ENCODE results near the gene SCN5A. TPM values are rescaled to one million over a fixed set of nuclear protein-coding genes. Genes with fewer than 3 reads are reported as not detected.

The SCN5A gene
- polyA plus RNA-seq, 1 of the 3 experiments (the other 2 are of a cell fraction), result 0.18 TPM

DNA sequence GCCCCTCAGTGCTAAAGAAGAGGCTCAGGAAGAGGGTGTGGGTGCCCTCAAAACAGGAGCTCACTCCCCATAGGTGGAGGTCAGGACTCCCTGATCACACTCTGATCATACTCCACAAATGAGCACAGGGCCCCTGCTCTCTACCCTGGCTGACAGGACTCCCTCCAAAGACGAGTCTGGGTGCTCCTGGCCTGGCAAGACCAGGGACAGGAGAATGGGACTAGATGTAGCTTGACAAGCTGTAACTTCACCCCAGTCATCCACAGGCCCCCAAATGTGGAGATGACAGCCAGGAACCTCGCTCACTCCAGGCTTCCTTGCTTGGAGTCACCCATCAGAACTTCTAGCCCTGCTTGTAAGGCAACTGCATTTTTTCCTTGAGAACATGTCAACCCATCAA, 11.1 kb downstream of the SCN5A start:
- H3K9me3 ChIP-seq, result no peaks in the 10 kb centered on the region
- H3K27ac ChIP-seq (ENCODE audit: low read depth in 2 of 2, low read length in 1 of 2), result no peak overlapping the region
- no peak overlapping the region for H3K9ac ChIP-seq
- H2AFZ ChIP-seq (ENCODE audit: low read depth), result no peak overlapping the region
- DNase-seq, result no peak
- H3K9me2 ChIP-seq, result no peaks in the 10 kb centered on the region
- no peaks in the 10 kb centered on the region for H3K36me3 ChIP-seq (replicated peaks in 1 of 2; ENCODE audit: control insufficient read depth in 1 of 2, insufficient read depth in 2 of 2, low read length in 1 of 2)
- WGBS (ENCODE audit: low lambda C conversion rate), result 42% methylated on average over 1 of the region's 2 CpGs
- H3K4me3 ChIP-seq (ENCODE audit: low read depth in 2 of 2, low read length in 1 of 2), result no peak overlapping the region
- ChIA-PET CTCF (interaction anchor here (0.7 to 12.8 kb wide), 2 partner anchors 14 to 115 kb away, joined by 3 to 62 read pairs; no protein-coding TSS in a partner anchor), POLR2A (no interaction called here)
- H3K4me2 ChIP-seq, result no peak overlapping the region
- no peak for TF ChIP-seq FOXM1 (IDR thresholded peaks at IDR 0.05; ENCODE audit: low read depth)
- no peak for TF ChIP-seq SMC3 (IDR thresholded peaks at IDR 0.05; ENCODE audit: low read depth, low read length)
- TF ChIP-seq NFIC (IDR thresholded peaks at IDR 0.05; ENCODE audit: borderline replicate concordance), result no peak
- peaks cover 0 to 3% of the 10 kb centered on the region in 2 experiments; a peak in 1 of 4 replicates for H3K4me1 ChIP-seq (ENCODE audit: control insufficient read depth in 1 of 2, insufficient read depth in 2 of 2, low read depth in 1 of 2, low read length in 1 of 2)
- no peaks in the 10 kb centered on the region for H3F3A ChIP-seq (replicated peaks; ENCODE audit: insufficient read depth)
- no peaks in the 10 kb centered on the region for H3K27me3 ChIP-seq (ENCODE audit: insufficient read depth)
- H4K20me1 ChIP-seq (ENCODE audit: insufficient read depth), result no peaks in the 10 kb centered on the region
- H3K79me2 ChIP-seq (ENCODE audit: insufficient read depth), result no peaks in the 10 kb centered on the region

- Histone ChIP-seq H3F3A (replicated peaks; ENCODE audit: insufficient read depth) (no peaks in the 10 kb centered on the region), H3K9ac (no peak overlapping the region), H2AFZ (ENCODE audit: low read depth) (no peak overlapping the region), H3K4me1 (ENCODE audit: control insufficient read depth in 1 of 2, insufficient read depth in 2 of 2, low read depth in 1 of 2, low read length in 1 of 2) (peaks cover 0 to 3% of the 10 kb centered on the region in 2 experiments; a peak in 1 of 4 replicates), H3K27me3 (ENCODE audit: insufficient read depth) (no peaks in the 10 kb centered on the region), H3K27ac (ENCODE audit: low read depth in 2 of 2, low read length in 1 of 2) (no peak overlapping the region), H3K9me2 (no peaks in the 10 kb centered on the region), H4K20me1 (ENCODE audit: insufficient read depth) (no peaks in the 10 kb centered on the region), H3K36me3 (replicated peaks in 1 of 2; ENCODE audit: control insufficient read depth in 1 of 2, insufficient read depth in 2 of 2, low read length in 1 of 2) (no peaks in the 10 kb centered on the region), H3K4me2 (no peak overlapping the region), H3K9me3 (no peaks in the 10 kb centered on the region), H3K79me2 (ENCODE audit: insufficient read depth) (no peaks in the 10 kb centered on the region), H3K4me3 (ENCODE audit: low read depth in 2 of 2, low read length in 1 of 2) (no peak overlapping the region)
- no peak for DNase-seq
- 34% methylated on average over 5 of the region's 5 CpGs for WGBS (ENCODE audit: low lambda C conversion rate)
- ChIA-PET CTCF (interaction anchor here (12.8 kb wide), 1 partner anchor 14 kb away, joined by 62 read pairs; no protein-coding TSS in a partner anchor), POLR2A (no interaction called here)
- TF ChIP-seq, protein P1, sequence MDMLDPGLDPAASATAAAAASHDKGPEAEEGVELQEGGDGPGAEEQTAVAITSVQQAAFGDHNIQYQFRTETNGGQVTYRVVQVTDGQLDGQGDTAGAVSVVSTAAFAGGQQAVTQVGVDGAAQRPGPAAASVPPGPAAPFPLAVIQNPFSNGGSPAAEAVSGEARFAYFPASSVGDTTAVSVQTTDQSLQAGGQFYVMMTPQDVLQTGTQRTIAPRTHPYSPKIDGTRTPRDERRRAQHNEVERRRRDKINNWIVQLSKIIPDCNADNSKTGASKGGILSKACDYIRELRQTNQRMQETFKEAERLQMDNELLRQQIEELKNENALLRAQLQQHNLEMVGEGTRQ (IDR thresholded peaks at IDR 0.05; ENCODE audit: borderline replicate concordance, low read depth, low read length), result no peak
- TF ChIP-seq, protein P2, sequence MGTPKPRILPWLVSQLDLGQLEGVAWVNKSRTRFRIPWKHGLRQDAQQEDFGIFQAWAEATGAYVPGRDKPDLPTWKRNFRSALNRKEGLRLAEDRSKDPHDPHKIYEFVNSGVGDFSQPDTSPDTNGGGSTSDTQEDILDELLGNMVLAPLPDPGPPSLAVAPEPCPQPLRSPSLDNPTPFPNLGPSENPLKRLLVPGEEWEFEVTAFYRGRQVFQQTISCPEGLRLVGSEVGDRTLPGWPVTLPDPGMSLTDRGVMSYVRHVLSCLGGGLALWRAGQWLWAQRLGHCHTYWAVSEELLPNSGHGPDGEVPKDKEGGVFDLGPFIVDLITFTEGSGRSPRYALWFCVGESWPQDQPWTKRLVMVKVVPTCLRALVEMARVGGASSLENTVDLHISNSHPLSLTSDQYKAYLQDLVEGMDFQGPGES (IDR thresholded peaks at IDR 0.05; ENCODE audit: low read depth, low read length), result no peak
- TF ChIP-seq GABPA (IDR thresholded peaks at IDR 0.05; ENCODE audit: low read depth) (no peak), RXRA (IDR thresholded peaks at IDR 0.05; ENCODE audit: borderline replicate concordance, low read depth) (no peak), MXI1 (IDR thresholded peaks at IDR 0.05; ENCODE audit: low read depth, low read length) (no peak), RCOR1 (IDR thresholded peaks at IDR 0.05; ENCODE audit: low read length) (no peak), TCF12 (IDR thresholded peaks at IDR 0.05) (no peak), TAF1 (IDR thresholded peaks at IDR 0.05; ENCODE audit: borderline replicate concordance, low read depth, low read length) (no peak), FOSL2 (IDR thresholded peaks at IDR 0.05; ENCODE audit: borderline replicate concordance, low read depth) (no peak), EP300 (IDR thresholded peaks at IDR 0.05; ENCODE audit: borderline replicate concordance in 1 of 2, low read depth in 1 of 2, low read length in 1 of 2) (no peak), SIN3A (IDR thresholded peaks at IDR 0.05; ENCODE audit: borderline replicate concordance, low read depth, low read length) (no peak), RAD21 (IDR thresholded peaks at IDR 0.05; ENCODE audit: low read length) (no peak)
Measured at GRCh38 chr3:38637906-38638305, 11.6 kb downstream of the SCN5A start.

All from SK-N-SH (cell line).